HepG2 (cell line): Measurements from ENCODE around the gene ATP13A4. TPM values are rescaled to one million over a fixed set of nuclear protein-coding genes. Genes with fewer than 3 reads are reported as not detected.

Source experiments
- NONO ChIP-seq, 2 experiments: fragments of 450-650 bp in 1 of 2; sonication (generic) in 1 of 2; formaldehyde crosslinking in 1 of 2; IDR thresholded peaks in 1 of 2; conservative IDR thresholded peaks in 1 of 2; 2 replicates each; pipeline versions ENCODE4 v1.6.1 to v1.8.0; 2017 to 2022; ENCODE audit warnings: mild to moderate bottlenecking in 1 of 2, missing genetic modification reagents in 1 of 2, moderate library complexity in 1 of 2
- PITX1 ChIP-seq: sonication (generic); formaldehyde crosslinking; IDR thresholded peaks from 2 replicates; pipeline ENCODE4 v1.5.1; 2020; ENCODE audit warnings: mild to moderate bottlenecking, missing genetic modification reagents
- ZNF235 ChIP-seq: sonication (generic); formaldehyde crosslinking; IDR thresholded peaks from 2 replicates; pipeline ENCODE4 v1.8.1; 2023; ENCODE audit warnings: mild to moderate bottlenecking, missing genetic modification reagents, borderline replicate concordance
- ZNF331 ChIP-seq: sonication (generic); formaldehyde crosslinking; IDR thresholded peaks from 2 replicates; pipeline ENCODE4 v1.4.0; 2020; ENCODE audit warnings: missing genetic modification reagents
- ZNF850 ChIP-seq: sonication (generic); formaldehyde crosslinking; conservative IDR thresholded peaks from 2 replicates; pipeline ENCODE4 v1.9.0; 2021; ENCODE audit warnings: mild to moderate bottlenecking, missing genetic modification reagents
- polyA plus RNA-seq, 8 experiments: library from polyadenylated mRNA; depleted of rRNA in 3 of 8; stranded (reverse) in 7 of 8; unstranded in 1 of 8; fragments of >200 nt; fragmentation: Illumina TruSeq in 4 of 8; extraction: Trizol in 4 of 8; gene quantifications; 2 replicates each; pipeline versions ENCODE4 v1.2.1 to v1.2.3, GENCODE V29; 2011 to 2016; ENCODE audit warnings: low read depth in 4 of 8, missing spikeins in 1 of 8, mixed read lengths in 1 of 8; ENCODE audit not compliant: insufficient read depth in 1 of 8
- total RNA-seq, 5 experiments: library from RNA; depleted of rRNA; stranded (reverse); fragments of >200 nt; fragmentation: Illumina TruSeq; extraction: Trizol; gene quantifications; 2 replicates each; pipeline ENCODE4 v1.2.3, GENCODE V29; 2016; ENCODE audit warnings: low read depth in 1 of 5
- TF ChIP-seq, protein P1 (sequence below), 2 experiments: fragments of 450-650 bp in 1 of 2; sonication (generic) in 1 of 2; formaldehyde crosslinking in 1 of 2; IDR thresholded peaks; 2 replicates each; pipeline versions ENCODE4 v1.6.1 to v1.8.0; 2016 to 2022; ENCODE audit warnings: antibody characterized with exemption in 1 of 2, mild to moderate bottlenecking in 1 of 2, missing genetic modification reagents in 1 of 2
- TF ChIP-seq, protein P2 (sequence below): sonication (generic); formaldehyde crosslinking; IDR thresholded peaks from 2 replicates; pipeline ENCODE4 v1.4.0; 2020; ENCODE audit warnings: mild to moderate bottlenecking, missing genetic modification reagents
- TF ChIP-seq, protein P3 (sequence below): sonication (generic); formaldehyde crosslinking; conservative IDR thresholded peaks from 2 replicates; pipeline ENCODE4 v1.8.0; 2022; ENCODE audit warnings: mild to moderate bottlenecking, moderate library complexity, missing genetic modification reagents
- TF ChIP-seq, protein P4 (sequence below): sonication (generic); formaldehyde crosslinking; conservative IDR thresholded peaks from 2 replicates; pipeline ENCODE4 v1.4.0; 2020; ENCODE audit warnings: mild to moderate bottlenecking, missing genetic modification reagents, moderate library complexity

ATP13A4 gene
- total and polyA plus RNA-seq, 2 of the 13 experiments (the other 11 are each of a cell fraction or from before 2014, with no cell fraction given), result 0.01 to 0.07 TPM

DNA sequence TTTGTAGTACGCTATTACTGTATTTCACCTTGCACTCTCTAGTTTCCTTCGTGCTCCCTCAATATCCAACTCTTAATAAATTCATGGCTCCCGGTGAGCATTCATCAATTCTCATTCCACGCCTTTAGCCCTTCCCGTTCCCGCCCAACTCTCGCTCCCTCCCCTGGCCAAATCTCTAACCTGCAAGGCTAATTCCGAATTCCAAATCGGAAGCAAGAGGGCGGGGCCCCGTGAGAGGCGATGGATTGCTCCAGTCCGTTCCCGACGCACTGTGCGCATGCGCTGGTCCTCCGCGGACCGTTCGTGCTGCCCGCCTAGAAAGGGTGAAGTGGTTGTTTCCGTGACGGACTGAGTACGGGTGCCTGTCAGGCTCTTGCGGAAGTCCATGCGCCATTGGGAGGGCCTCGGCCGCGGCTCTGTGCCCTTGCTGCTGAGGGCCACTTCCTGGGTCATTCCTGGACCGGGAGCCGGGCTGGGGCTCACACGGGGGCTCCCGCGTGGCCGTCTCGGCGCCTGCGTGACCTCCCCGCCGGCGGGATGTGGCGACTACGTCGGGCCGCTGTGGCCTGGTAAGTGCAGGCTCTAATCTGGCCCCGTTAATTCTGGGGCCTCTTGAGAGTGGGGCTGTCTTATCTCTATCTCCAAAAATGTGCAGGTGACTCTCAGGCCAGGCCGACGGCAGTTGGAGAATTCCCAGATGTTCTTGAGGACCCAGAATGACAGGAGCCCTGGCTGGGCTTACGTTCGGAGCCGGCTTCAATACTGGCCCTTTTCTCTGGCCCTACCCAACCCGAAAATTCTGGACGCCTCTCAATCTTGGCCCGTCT, 38.4 kb upstream of the ATP13A4 start, which contains the start of gene OPA1 (continued):
- TF ChIP-seq, protein P1, sequence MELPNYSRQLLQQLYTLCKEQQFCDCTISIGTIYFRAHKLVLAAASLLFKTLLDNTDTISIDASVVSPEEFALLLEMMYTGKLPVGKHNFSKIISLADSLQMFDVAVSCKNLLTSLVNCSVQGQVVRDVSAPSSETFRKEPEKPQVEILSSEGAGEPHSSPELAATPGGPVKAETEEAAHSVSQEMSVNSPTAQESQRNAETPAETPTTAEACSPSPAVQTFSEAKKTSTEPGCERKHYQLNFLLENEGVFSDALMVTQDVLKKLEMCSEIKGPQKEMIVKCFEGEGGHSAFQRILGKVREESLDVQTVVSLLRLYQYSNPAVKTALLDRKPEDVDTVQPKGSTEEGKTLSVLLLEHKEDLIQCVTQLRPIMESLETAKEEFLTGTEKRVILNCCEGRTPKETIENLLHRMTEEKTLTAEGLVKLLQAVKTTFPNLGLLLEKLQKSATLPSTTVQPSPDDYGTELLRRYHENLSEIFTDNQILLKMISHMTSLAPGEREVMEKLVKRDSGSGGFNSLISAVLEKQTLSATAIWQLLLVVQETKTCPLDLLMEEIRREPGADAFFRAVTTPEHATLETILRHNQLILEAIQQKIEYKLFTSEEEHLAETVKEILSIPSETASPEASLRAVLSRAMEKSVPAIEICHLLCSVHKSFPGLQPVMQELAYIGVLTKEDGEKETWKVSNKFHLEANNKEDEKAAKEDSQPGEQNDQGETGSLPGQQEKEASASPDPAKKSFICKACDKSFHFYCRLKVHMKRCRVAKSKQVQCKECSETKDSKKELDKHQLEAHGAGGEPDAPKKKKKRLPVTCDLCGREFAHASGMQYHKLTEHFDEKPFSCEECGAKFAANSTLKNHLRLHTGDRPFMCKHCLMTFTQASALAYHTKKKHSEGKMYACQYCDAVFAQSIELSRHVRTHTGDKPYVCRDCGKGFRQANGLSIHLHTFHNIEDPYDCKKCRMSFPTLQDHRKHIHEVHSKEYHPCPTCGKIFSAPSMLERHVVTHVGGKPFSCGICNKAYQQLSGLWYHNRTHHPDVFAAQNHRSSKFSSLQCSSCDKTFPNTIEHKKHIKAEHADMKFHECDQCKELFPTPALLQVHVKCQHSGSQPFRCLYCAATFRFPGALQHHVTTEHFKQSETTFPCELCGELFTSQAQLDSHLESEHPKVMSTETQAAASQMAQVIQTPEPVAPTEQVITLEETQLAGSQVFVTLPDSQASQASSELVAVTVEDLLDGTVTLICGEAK (IDR thresholded peaks at IDR 0.05), result peak; percentile 60
- TF ChIP-seq, protein P1 (CRISPR knock-in tag; IDR thresholded peaks at IDR 0.05), result peak; percentile 94
- TF ChIP-seq NONO (IDR thresholded peaks at IDR 0.05), result no peak
- TF ChIP-seq NONO (CRISPR knock-in tag; conservative IDR thresholded peaks at IDR 0.05), result peak; percentile 99
- TF ChIP-seq, protein P2, sequence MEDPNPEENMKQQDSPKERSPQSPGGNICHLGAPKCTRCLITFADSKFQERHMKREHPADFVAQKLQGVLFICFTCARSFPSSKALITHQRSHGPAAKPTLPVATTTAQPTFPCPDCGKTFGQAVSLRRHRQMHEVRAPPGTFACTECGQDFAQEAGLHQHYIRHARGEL (CRISPR knock-in tag), result no peak
- peak; percentile 72; the same call in 1 of the 2 replicates for TF ChIP-seq ZNF235 (CRISPR knock-in tag)
- peak; percentile 95 for TF ChIP-seq ZNF331
- TF ChIP-seq, protein P3, sequence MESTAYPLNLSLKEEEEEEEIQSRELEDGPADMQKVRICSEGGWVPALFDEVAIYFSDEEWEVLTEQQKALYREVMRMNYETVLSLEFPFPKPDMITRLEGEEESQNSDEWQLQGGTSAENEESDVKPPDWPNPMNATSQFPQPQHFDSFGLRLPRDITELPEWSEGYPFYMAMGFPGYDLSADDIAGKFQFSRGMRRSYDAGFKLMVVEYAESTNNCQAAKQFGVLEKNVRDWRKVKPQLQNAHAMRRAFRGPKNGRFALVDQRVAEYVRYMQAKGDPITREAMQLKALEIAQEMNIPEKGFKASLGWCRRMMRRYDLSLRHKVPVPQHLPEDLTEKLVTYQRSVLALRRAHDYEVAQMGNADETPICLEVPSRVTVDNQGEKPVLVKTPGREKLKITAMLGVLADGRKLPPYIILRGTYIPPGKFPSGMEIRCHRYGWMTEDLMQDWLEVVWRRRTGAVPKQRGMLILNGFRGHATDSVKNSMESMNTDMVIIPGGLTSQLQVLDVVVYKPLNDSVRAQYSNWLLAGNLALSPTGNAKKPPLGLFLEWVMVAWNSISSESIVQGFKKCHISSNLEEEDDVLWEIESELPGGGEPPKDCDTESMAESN (CRISPR knock-in tag), result peak; percentile 98
- no peak for TF ChIP-seq ZNF850 (CRISPR knock-in tag)
- TF ChIP-seq, protein P4, sequence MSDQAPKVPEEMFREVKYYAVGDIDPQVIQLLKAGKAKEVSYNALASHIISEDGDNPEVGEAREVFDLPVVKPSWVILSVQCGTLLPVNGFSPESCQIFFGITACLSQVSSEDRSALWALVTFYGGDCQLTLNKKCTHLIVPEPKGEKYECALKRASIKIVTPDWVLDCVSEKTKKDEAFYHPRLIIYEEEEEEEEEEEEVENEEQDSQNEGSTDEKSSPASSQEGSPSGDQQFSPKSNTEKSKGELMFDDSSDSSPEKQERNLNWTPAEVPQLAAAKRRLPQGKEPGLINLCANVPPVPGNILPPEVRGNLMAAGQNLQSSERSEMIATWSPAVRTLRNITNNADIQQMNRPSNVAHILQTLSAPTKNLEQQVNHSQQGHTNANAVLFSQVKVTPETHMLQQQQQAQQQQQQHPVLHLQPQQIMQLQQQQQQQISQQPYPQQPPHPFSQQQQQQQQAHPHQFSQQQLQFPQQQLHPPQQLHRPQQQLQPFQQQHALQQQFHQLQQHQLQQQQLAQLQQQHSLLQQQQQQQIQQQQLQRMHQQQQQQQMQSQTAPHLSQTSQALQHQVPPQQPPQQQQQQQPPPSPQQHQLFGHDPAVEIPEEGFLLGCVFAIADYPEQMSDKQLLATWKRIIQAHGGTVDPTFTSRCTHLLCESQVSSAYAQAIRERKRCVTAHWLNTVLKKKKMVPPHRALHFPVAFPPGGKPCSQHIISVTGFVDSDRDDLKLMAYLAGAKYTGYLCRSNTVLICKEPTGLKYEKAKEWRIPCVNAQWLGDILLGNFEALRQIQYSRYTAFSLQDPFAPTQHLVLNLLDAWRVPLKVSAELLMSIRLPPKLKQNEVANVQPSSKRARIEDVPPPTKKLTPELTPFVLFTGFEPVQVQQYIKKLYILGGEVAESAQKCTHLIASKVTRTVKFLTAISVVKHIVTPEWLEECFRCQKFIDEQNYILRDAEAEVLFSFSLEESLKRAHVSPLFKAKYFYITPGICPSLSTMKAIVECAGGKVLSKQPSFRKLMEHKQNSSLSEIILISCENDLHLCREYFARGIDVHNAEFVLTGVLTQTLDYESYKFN (CRISPR knock-in tag), result peak; percentile 71
- TF ChIP-seq PITX1 (CRISPR knock-in tag), result peak; percentile 75; the same call in 1 of the 2 replicates
